PFSK-1 (cell line): ENCODE results near the gene ECD.

Source experiments
- POLR2AphosphoS5 ChIP-seq: IDR thresholded peaks from 2 replicates; pipeline ENCODE4 v1.6.1; 2012; ENCODE audit warnings: low read depth, mild to moderate bottlenecking, control low read depth, low read length, moderate library complexity
- TAF1 ChIP-seq: IDR thresholded peaks from 2 replicates; pipeline ENCODE4 v1.6.1; 2012; ENCODE audit warnings: low read length, control low read depth, borderline replicate concordance; ENCODE audit not compliant: insufficient read depth
- TF ChIP-seq, protein P1 (sequence below), 2 experiments: IDR thresholded peaks; 2 replicates each; pipeline versions ENCODE4 v1.6.1 to v1.8.0; 2011 to 2012; ENCODE audit warnings: low read depth in 2 of 2, low read length in 2 of 2, control low read depth in 1 of 2, inconsistent platforms in 1 of 2, mild to moderate bottlenecking in 1 of 2, moderate library complexity in 1 of 2; ENCODE audit not compliant: insufficient read depth in 1 of 2

DNA sequence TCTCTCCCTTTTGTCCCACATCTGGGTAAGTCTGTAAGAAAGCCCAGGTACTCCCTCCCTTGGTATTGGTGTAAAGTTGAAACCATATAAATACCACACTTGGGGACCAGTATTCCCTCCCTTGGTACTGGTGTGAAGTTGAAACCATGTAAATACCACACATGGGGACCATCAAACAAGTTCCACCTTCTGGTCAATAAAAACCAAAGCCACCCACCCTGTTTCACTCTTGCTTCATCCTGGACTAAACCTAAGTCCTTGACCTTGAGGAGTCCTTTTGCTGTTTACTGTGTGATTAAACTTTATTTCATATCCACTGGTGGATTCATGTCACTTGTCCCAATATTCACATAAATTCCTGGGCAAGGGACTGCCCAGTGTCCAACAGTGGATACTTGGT is 79.5 kb downstream of the ECD start:
- TF ChIP-seq POLR2AphosphoS5: no peak
- TF ChIP-seq, protein P1, sequence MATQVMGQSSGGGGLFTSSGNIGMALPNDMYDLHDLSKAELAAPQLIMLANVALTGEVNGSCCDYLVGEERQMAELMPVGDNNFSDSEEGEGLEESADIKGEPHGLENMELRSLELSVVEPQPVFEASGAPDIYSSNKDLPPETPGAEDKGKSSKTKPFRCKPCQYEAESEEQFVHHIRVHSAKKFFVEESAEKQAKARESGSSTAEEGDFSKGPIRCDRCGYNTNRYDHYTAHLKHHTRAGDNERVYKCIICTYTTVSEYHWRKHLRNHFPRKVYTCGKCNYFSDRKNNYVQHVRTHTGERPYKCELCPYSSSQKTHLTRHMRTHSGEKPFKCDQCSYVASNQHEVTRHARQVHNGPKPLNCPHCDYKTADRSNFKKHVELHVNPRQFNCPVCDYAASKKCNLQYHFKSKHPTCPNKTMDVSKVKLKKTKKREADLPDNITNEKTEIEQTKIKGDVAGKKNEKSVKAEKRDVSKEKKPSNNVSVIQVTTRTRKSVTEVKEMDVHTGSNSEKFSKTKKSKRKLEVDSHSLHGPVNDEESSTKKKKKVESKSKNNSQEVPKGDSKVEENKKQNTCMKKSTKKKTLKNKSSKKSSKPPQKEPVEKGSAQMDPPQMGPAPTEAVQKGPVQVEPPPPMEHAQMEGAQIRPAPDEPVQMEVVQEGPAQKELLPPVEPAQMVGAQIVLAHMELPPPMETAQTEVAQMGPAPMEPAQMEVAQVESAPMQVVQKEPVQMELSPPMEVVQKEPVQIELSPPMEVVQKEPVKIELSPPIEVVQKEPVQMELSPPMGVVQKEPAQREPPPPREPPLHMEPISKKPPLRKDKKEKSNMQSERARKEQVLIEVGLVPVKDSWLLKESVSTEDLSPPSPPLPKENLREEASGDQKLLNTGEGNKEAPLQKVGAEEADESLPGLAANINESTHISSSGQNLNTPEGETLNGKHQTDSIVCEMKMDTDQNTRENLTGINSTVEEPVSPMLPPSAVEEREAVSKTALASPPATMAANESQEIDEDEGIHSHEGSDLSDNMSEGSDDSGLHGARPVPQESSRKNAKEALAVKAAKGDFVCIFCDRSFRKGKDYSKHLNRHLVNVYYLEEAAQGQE (IDR thresholded peaks at IDR 0.05; ENCODE audit: insufficient read depth in 1 of 2, low read depth in 2 of 2, low read length in 2 of 2): no peak
- no peak for TF ChIP-seq TAF1
